ENCODE results near the gene KCNK3. TPM values are rescaled to one million over a fixed set of nuclear protein-coding genes. Genes with fewer than 3 reads are reported as not detected.
A peak's percentile ranks its signal among the peaks of the same experiment; 100 is the strongest.

The KCNK3 gene
- total RNA-seq, 1 experiment from 2014 or later: 32.8 TPM

DNA sequence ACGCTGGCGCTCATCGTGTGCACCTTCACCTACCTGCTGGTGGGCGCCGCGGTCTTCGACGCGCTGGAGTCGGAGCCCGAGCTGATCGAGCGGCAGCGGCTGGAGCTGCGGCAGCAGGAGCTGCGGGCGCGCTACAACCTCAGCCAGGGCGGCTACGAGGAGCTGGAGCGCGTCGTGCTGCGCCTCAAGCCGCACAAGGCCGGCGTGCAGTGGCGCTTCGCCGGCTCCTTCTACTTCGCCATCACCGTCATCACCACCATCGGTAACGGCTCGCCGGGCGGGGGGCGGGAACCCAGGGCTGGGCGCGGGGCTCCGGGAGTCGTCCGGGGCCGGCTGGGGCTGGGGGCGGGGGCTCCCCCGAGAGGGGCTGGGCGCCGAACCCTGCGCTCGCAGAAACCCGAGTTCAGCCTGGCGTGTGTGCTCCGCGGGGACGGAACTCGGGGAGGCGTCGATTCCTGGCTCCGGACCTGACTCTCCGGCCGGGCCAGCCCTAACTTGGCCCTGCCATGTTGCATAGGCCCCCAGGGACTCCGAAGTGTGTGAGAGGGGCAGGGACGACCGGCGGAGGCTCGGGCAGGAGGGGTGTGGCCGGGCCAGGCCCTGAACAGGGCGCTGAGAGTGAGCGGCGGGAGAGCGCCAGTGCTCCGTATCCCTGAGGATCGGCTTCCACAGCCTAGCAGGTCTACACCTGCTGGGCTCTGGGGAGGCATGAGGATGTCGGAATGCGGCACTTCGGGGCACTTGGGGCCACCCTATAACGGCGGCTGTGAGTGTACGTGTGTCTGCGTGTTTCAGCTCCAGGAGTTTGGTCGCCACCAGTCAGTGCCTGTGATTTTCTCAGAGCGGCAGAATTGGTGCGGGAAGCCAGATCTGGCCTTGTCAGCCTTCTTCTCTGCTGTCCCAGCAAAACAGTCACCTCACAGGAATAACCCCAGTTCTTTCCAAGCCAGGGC is 651 bp downstream of the KCNK3 start:
- CTCF ChIA-PET: no interaction called here
- no TSS peak for BruUV-seq (replicated peaks)
- DNase-seq (ENCODE audit: low read depth, low spot score) (no peak), ATAC-seq (peak; percentile 67)
- intact Hi-C loops (cut with micrococcal nuclease; ENCODE audit: unreplicated experiment): no loop called here
- H3K27ac ChIP-seq (ENCODE audit: low read length): no peak overlapping the region; the same call in 1 of the 2 replicates
- in situ Hi-C loops (cut with HindIII; ENCODE audit: low pct_unique_long_range_greater_than_20kb, low sequenced_read_pairs): no loop called here
- no peaks in the 10 kb centered on the region; the same call in 1 of the 2 replicates for H3K4me1 ChIP-seq (ENCODE audit: control insufficient read depth, insufficient read depth, low read length)
- peaks cover 10% of the 10 kb centered on the region for H3K27me3 ChIP-seq (ENCODE audit: control insufficient read depth, insufficient read depth, low read length)
- TF ChIP-seq CTCF (IDR thresholded peaks at IDR 0.05) (no peak), POLR2AphosphoS5 (IDR thresholded peaks at IDR 0.05; ENCODE audit: low read depth, low read length) (no peak), TCF7L2 (IDR thresholded peaks at IDR 0.05; ENCODE audit: low read depth, low read length) (no peak)
- TF ChIP-seq, protein P1, sequence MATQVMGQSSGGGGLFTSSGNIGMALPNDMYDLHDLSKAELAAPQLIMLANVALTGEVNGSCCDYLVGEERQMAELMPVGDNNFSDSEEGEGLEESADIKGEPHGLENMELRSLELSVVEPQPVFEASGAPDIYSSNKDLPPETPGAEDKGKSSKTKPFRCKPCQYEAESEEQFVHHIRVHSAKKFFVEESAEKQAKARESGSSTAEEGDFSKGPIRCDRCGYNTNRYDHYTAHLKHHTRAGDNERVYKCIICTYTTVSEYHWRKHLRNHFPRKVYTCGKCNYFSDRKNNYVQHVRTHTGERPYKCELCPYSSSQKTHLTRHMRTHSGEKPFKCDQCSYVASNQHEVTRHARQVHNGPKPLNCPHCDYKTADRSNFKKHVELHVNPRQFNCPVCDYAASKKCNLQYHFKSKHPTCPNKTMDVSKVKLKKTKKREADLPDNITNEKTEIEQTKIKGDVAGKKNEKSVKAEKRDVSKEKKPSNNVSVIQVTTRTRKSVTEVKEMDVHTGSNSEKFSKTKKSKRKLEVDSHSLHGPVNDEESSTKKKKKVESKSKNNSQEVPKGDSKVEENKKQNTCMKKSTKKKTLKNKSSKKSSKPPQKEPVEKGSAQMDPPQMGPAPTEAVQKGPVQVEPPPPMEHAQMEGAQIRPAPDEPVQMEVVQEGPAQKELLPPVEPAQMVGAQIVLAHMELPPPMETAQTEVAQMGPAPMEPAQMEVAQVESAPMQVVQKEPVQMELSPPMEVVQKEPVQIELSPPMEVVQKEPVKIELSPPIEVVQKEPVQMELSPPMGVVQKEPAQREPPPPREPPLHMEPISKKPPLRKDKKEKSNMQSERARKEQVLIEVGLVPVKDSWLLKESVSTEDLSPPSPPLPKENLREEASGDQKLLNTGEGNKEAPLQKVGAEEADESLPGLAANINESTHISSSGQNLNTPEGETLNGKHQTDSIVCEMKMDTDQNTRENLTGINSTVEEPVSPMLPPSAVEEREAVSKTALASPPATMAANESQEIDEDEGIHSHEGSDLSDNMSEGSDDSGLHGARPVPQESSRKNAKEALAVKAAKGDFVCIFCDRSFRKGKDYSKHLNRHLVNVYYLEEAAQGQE (IDR thresholded peaks at IDR 0.05; ENCODE audit: insufficient read depth in 1 of 2, low read depth in 2 of 2, low read length in 1 of 2): peak in 1 of 2 experiments; percentile 86; a peak in 3 of 4 replicates
- H3K9me3 ChIP-seq (ENCODE audit: control insufficient read depth, insufficient read depth, low read depth, low read length): no peaks in the 10 kb centered on the region
- H3K36me3 ChIP-seq (ENCODE audit: control insufficient read depth, insufficient read depth, low read length): no peaks in the 10 kb centered on the region
- peak overlapping the region; percentile 22 to 41 for H3K4me3 ChIP-seq (ENCODE audit: low read depth in 2 of 2, low read length in 2 of 2)
- POLR2A ChIA-PET: no interaction called here

DNA sequence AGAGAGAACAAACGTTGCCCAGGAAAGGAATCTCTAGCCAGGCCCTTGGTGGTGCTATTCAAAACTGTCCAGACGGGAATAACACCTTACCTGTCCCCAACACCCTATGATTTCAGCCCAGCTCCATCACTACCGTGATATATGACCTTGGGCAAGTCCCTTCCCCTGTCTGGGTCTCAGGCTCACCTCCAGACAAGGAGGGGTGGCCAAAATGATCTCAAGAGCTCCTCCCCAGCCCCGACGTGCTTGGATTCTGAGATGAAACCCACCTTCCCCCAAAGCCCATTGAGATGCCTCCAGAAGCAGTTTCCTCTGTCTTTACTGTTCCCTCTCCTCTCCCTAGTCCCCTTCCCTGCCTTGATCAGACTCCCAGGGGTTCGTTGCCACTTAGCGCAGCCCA is 1.5 kb downstream of the KCNK3 start:
- Histone ChIP-seq H3K4me1 (ENCODE audit: control insufficient read depth, insufficient read depth, low read length) (no peaks in the 10 kb centered on the region; the same call in 1 of the 2 replicates), H3K27ac (ENCODE audit: low read length) (no peak overlapping the region), H3K36me3 (ENCODE audit: control insufficient read depth, insufficient read depth, low read length) (no peaks in the 10 kb centered on the region), H3K4me3 (ENCODE audit: low read depth in 2 of 2, low read length in 2 of 2) (peak overlapping the region in 1 of 2 experiments; percentile 41; a peak in 2 of 4 replicates), H3K9me3 (ENCODE audit: control insufficient read depth, insufficient read depth, low read depth, low read length) (no peaks in the 10 kb centered on the region), H3K27me3 (ENCODE audit: control insufficient read depth, insufficient read depth, low read length) (peaks cover 10% of the 10 kb centered on the region)
- ChIA-PET POLR2A (no interaction called here), CTCF (no interaction called here)
- intact Hi-C loops (cut with micrococcal nuclease; ENCODE audit: unreplicated experiment) (no loop called here), in situ Hi-C loops (cut with HindIII; ENCODE audit: low pct_unique_long_range_greater_than_20kb, low sequenced_read_pairs) (no loop called here)
- ATAC-seq (no peak), DNase-seq (ENCODE audit: low read depth, low spot score) (no peak)
- TF ChIP-seq POLR2AphosphoS5 (IDR thresholded peaks at IDR 0.05; ENCODE audit: low read depth, low read length): no peak
- no peak for TF ChIP-seq TCF7L2 (IDR thresholded peaks at IDR 0.05; ENCODE audit: low read depth, low read length)
- no peak for TF ChIP-seq SIN3A (IDR thresholded peaks at IDR 0.05; ENCODE audit: borderline replicate concordance, insufficient read depth, low read depth, low read length)
- no peak for TF ChIP-seq CTCF (IDR thresholded peaks at IDR 0.05)
- BruUV-seq (replicated peaks): no TSS peak
